Hematopoietic multipotent progenitor cell treated with erythropoietin and hydrocortisone succinate and interleukin-3 and kit ligand, for 8 days (in vitro differentiated cells): ENCODE measurements around the gene TGFB1.
"Not testable (repeated sequence)": the region's sequence is repeated elsewhere in the genome, so short reads cannot be mapped to it uniquely, and the experiment has no call there.

ENCODE experiments used
- DNase-seq: peaks from one replicate; pipeline ENCODE4 v3.0.0-alpha.2; 2015

TGFB1 gene

GRCh38 chr19:41353466-41354342, at the start of gene TGFB1:
Gene TGFB1 (minus strand): TSS chr19:41353922. CDS start chr19:41353044, 878 bp downstream.
- peak; percentile 87 for DNase-seq

GRCh38 chr19:41402010-41402409, 48.3 kb upstream of the TGFB1 start:
- no peak for DNase-seq

- no peak for DNase-seq
These were observed 47.8 kb upstream of the TGFB1 start for GRCh38 chr19:41401483-41401882.

- DNase-seq: no peak
These were observed 45.8 kb upstream of the TGFB1 start for GRCh38 chr19:41399525-41399924.

GRCh38 chr19:41399091-41399490, 45.4 kb upstream of the TGFB1 start:
- no peak for DNase-seq

- DNase-seq: peak; percentile 28
These were observed 44.9 kb upstream of the TGFB1 start for GRCh38 chr19:41398598-41398997.

GRCh38 chr19:41398050-41398418, 44.3 kb upstream of the TGFB1 start:
- no peak for DNase-seq

GRCh38 chr19:41397086-41398049, 43.6 kb upstream of the TGFB1 start, which contains the start of the genes BCKDHA and EXOSC5:
Gene BCKDHA (plus strand): TSS chr19:41397818. CDS start chr19:41397828, 10 bp downstream.
Gene EXOSC5 (minus strand): TSS chr19:41397359. CDS start chr19:41397328, 31 bp downstream.
- DNase-seq: peak; percentile 100

- DNase-seq: no peak
These were observed 41.6 kb upstream of the TGFB1 start for GRCh38 chr19:41395355-41395754.

- DNase-seq: no peak
These were observed 39.1 kb upstream of the TGFB1 start for GRCh38 chr19:41392775-41393174.

- no peak for DNase-seq
These were observed 37.9 kb upstream of the TGFB1 start for GRCh38 chr19:41391618-41392017.

- no peak for DNase-seq
These were observed 32.7 kb upstream of the TGFB1 start for GRCh38 chr19:41386442-41386841.

GRCh38 chr19:41384351-41384750, 30.6 kb upstream of the TGFB1 start:
- no peak for DNase-seq

- DNase-seq: not testable (repeated sequence)
These were observed 27.8 kb upstream of the TGFB1 start for GRCh38 chr19:41381536-41381935.

GRCh38 chr19:41377977-41378709, 24.4 kb upstream of the TGFB1 start:
- no peak for DNase-seq

- DNase-seq: no peak
These were observed 23.3 kb upstream of the TGFB1 start for GRCh38 chr19:41376998-41377365.

- no peak for DNase-seq
These were observed 22.7 kb upstream of the TGFB1 start, which contains the start of gene TMEM91 for GRCh38 chr19:41376241-41376997. Gene TMEM91 (plus strand): TSS chr19:41376533. CDS start chr19:41378310, 1,777 bp downstream.

- DNase-seq: no peak
These were observed 20.3 kb upstream of the TGFB1 start for GRCh38 chr19:41373993-41374392.

- DNase-seq: no peak
These were observed 18.8 kb upstream of the TGFB1 start for GRCh38 chr19:41372501-41372900.

- no peak for DNase-seq
These were observed 17.8 kb upstream of the TGFB1 start for GRCh38 chr19:41371541-41371940.

- not testable (repeated sequence) for DNase-seq
These were observed 17.4 kb upstream of the TGFB1 start for GRCh38 chr19:41371119-41371518.

GRCh38 chr19:41369769-41370168, 16.0 kb upstream of the TGFB1 start:
- DNase-seq: no peak
